HepG2 (cell line): ENCODE results near the gene SELENOI. TPM values are rescaled to one million over a fixed set of nuclear protein-coding genes. Genes with fewer than 3 reads are reported as not detected.
A peak's percentile ranks its signal among the peaks of the same experiment; 100 is the strongest.

ENCODE experiments used
- ATF3 ChIP-seq: sonication (generic); formaldehyde crosslinking; IDR thresholded peaks from 2 replicates; pipeline ENCODE4 v1.4.0; 2020; ENCODE audit warnings: missing genetic modification reagents
- ATF7 ChIP-seq, 2 experiments: fragments of 450-650 bp in 1 of 2; sonication (generic) in 1 of 2; formaldehyde crosslinking in 1 of 2; IDR thresholded peaks; 2 replicates each; pipeline versions ENCODE4 v1.4.0 to v1.6.1; 2016 to 2020; ENCODE audit warnings: antibody characterized with exemption in 1 of 2, mild to moderate bottlenecking in 1 of 2, missing genetic modification reagents in 1 of 2
- BCLAF1 ChIP-seq: fragments of 450-650 bp; IDR thresholded peaks from 2 replicates; pipeline ENCODE4 v1.6.1; 2017; ENCODE audit warnings: mild to moderate bottlenecking
- CEBPB ChIP-seq: IDR thresholded peaks from 2 replicates; pipeline ENCODE4 v1.6.1; 2011; ENCODE audit warnings: low read depth, low read length, improper control_type of control experiment, borderline replicate concordance
- CEBPG ChIP-seq: IDR thresholded peaks from 2 replicates; pipeline ENCODE4 v1.6.1; 2016
- CREB1 ChIP-seq, 2 experiments: fragments of 450-650 bp in 1 of 2; IDR thresholded peaks; 2 replicates each; pipeline ENCODE4 v1.6.1; 2016 to 2017; ENCODE audit warnings: control low read depth in 1 of 2, mild to moderate bottlenecking in 1 of 2, missing compliant biosample characterization in 1 of 2, missing genetic modification characterization in 1 of 2
- IRF2 ChIP-seq: IDR thresholded peaks from 2 replicates; pipeline ENCODE4 v1.6.1; 2018; ENCODE audit warnings: missing genetic modification reagents, missing compliant biosample characterization
- KDM5A ChIP-seq: fragments of 200-600 bp; sonication (generic); IDR thresholded peaks from 2 replicates; pipeline ENCODE4 v1.7.0; 2018; ENCODE audit warnings: antibody characterized with exemption, mild to moderate bottlenecking, low read length, borderline replicate concordance
- NFE2 ChIP-seq: sonication (generic); formaldehyde crosslinking; IDR thresholded peaks from 2 replicates; pipeline ENCODE4 v1.4.0; 2020; ENCODE audit warnings: missing genetic modification reagents
- NFE2L2 ChIP-seq: fragments of 150-350 bp; IDR thresholded peaks from 2 replicates; pipeline ENCODE4 v1.6.1; 2014; ENCODE audit warnings: low read length
- SATB2 ChIP-seq: sonication (generic); formaldehyde crosslinking; IDR thresholded peaks from 2 replicates; pipeline ENCODE4 v1.5.0; 2020; ENCODE audit warnings: missing genetic modification reagents
- TRIM24 ChIP-seq: sonication (generic); formaldehyde crosslinking; IDR thresholded peaks from 2 replicates; pipeline ENCODE4 v1.8.0; 2022; ENCODE audit warnings: mild to moderate bottlenecking, missing genetic modification reagents
- ZEB1 ChIP-seq: IDR thresholded peaks from 2 replicates; pipeline ENCODE4 v1.6.1; 2012; ENCODE audit warnings: mild to moderate bottlenecking, low read depth, inconsistent platforms; ENCODE audit not compliant: insufficient replicate concordance
- ZFP36L1 ChIP-seq: sonication (generic); formaldehyde crosslinking; IDR thresholded peaks from 2 replicates; pipeline ENCODE4 v1.8.0; 2022; ENCODE audit warnings: mild to moderate bottlenecking, missing genetic modification reagents, moderate library complexity
- ZNF18 ChIP-seq: sonication (generic); formaldehyde crosslinking; IDR thresholded peaks from 2 replicates; pipeline ENCODE4 v1.8.0; 2022; ENCODE audit warnings: mild to moderate bottlenecking, missing genetic modification reagents; ENCODE audit not compliant: insufficient replicate concordance
- ZNF33A ChIP-seq: sonication (generic); formaldehyde crosslinking; IDR thresholded peaks from 2 replicates; pipeline ENCODE4 v1.5.1; 2020; ENCODE audit warnings: missing genetic modification reagents, mild to moderate bottlenecking, moderate library complexity, borderline replicate concordance
- ZNF644 ChIP-seq: IDR thresholded peaks from 2 replicates; pipeline ENCODE4 v1.6.1; 2016; ENCODE audit warnings: low read depth
- ZNF646 ChIP-seq: sonication (generic); formaldehyde crosslinking; IDR thresholded peaks from 2 replicates; pipeline ENCODE4 v1.9.0; 2021; ENCODE audit warnings: mild to moderate bottlenecking, missing genetic modification reagents
- polyA plus RNA-seq, 8 experiments: library from polyadenylated mRNA; depleted of rRNA in 3 of 8; stranded (reverse) in 7 of 8; unstranded in 1 of 8; fragments of >200 nt; fragmentation: Illumina TruSeq in 4 of 8; extraction: Trizol in 4 of 8; gene quantifications; 2 replicates each; pipeline versions ENCODE4 v1.2.1 to v1.2.3, GENCODE V29; 2011 to 2016; ENCODE audit warnings: low read depth in 4 of 8, missing spikeins in 1 of 8, mixed read lengths in 1 of 8; ENCODE audit not compliant: insufficient read depth in 1 of 8
- total RNA-seq, 5 experiments: library from RNA; depleted of rRNA; stranded (reverse); fragments of >200 nt; fragmentation: Illumina TruSeq; extraction: Trizol; gene quantifications; 2 replicates each; pipeline ENCODE4 v1.2.3, GENCODE V29; 2016; ENCODE audit warnings: low read depth in 1 of 5

Gene SELENOI
- total and polyA plus RNA-seq, 2 of the 13 experiments (the other 11 are each of a cell fraction or from before 2014, with no cell fraction given): 27.7 to 60.3 TPM

- TF ChIP-seq ZNF646 (no peak; the same call in 1 of the 2 replicates), NFE2 (CRISPR knock-in tag) (0 out of 2 replicates have a peak, but pooled peaks have one; percentile 22), TRIM24 (CRISPR knock-in tag) (no peak), CEBPB (0 out of 2 replicates have a peak, but pooled peaks have one; percentile 0), ZNF644 (CRISPR knock-in tag) (0 out of 2 replicates have a peak, but pooled peaks have one; percentile 17), BCLAF1 (no peak), KDM5A (no peak), ATF7 (IDR thresholded peaks at IDR 0.05) (0 out of 2 replicates have a peak, but pooled peaks have one; percentile 39), ATF7 (CRISPR knock-in tag; IDR thresholded peaks at IDR 0.05) (no peak), ZNF33A (CRISPR knock-in tag) (no peak), SATB2 (CRISPR knock-in tag) (no peak), ZEB1 (no peak), NFE2L2 (peak; percentile 72), ZNF18 (CRISPR knock-in tag) (no peak), CEBPG (CRISPR knock-in tag) (0 out of 2 replicates have a peak, but pooled peaks have one; percentile 24), ZFP36L1 (CRISPR knock-in tag) (no peak), CREB1 (IDR thresholded peaks at IDR 0.05) (peak; percentile 36; the same call in 1 of the 2 replicates), CREB1 (CRISPR knock-in tag; IDR thresholded peaks at IDR 0.05) (no peak), IRF2 (CRISPR knock-in tag) (0 out of 2 replicates have a peak, but pooled peaks have one; percentile 22), ATF3 (CRISPR knock-in tag) (peak; percentile 66)
Measured at GRCh38 chr2:26412091-26412673, 66.2 kb downstream of the SELENOI start (continued).
